Hepatocyte (in vitro differentiated cells): ENCODE data around the gene DACT2. TPM values are rescaled to one million over a fixed set of nuclear protein-coding genes. Genes with fewer than 3 reads are reported as not detected.
A peak's percentile ranks its signal among the peaks of the same experiment; 100 is the strongest.

ENCODE experiments used
- DNase-seq: peaks from one replicate; pipeline ENCODE4 v3.0.0-alpha.2; 2016; ENCODE audit warnings: low spot score
- H2AFZ ChIP-seq: fragments of 200-600 bp; sonication (generic); 2 replicates; pipeline ENCODE4 v1.6.0; 2016; ENCODE audit warnings: antibody characterized with exemption, mild to moderate bottlenecking
- H3K27ac ChIP-seq: fragments of 200-600 bp; sonication (generic); 2 replicates; pipeline ENCODE4 v1.5.1; 2016; ENCODE audit warnings: mild to moderate bottlenecking
- H3K27me3 ChIP-seq: fragments of 200-600 bp; sonication (generic); 2 replicates; pipeline ENCODE4 v1.6.1; 2016
- H3K36me3 ChIP-seq: fragments of 200-600 bp; sonication (generic); replicated peaks from 2 replicates; pipeline ENCODE4 v1.5.1; 2016; ENCODE audit warnings: low read depth; ENCODE audit not compliant: insufficient read depth
- H3K4me1 ChIP-seq: fragments of 200-600 bp; sonication (generic); 2 replicates; pipeline ENCODE4 v1.5.1; 2016; ENCODE audit warnings: mild to moderate bottlenecking, moderate library complexity; ENCODE audit not compliant: insufficient read depth
- H3K4me2 ChIP-seq: fragments of 200-600 bp; sonication (generic); 2 replicates; pipeline ENCODE4 v1.6.0; 2016
- H3K4me3 ChIP-seq: fragments of 200-600 bp; sonication (generic); 2 replicates; pipeline ENCODE4 v1.5.1; 2016; ENCODE audit warnings: mild to moderate bottlenecking
- H3K79me2 ChIP-seq: fragments of 200-600 bp; sonication (generic); 2 replicates; pipeline ENCODE4 v1.6.0; 2017; ENCODE audit warnings: mild to moderate bottlenecking
- H3K9me2 ChIP-seq: fragments of 200-600 bp; sonication (generic); replicated peaks from 2 replicates; pipeline ENCODE4 v1.6.0; 2017; ENCODE audit warnings: mild to moderate bottlenecking; ENCODE audit not compliant: insufficient read depth
- H3K9me3 ChIP-seq: fragments of 200-600 bp; sonication (generic); 2 replicates; pipeline ENCODE4 v1.5.1; 2016; ENCODE audit warnings: low read depth, mild to moderate bottlenecking
- H4K20me1 ChIP-seq: fragments of 200-600 bp; sonication (generic); 2 replicates; pipeline ENCODE4 v1.6.0; 2016; ENCODE audit warnings: mild to moderate bottlenecking; ENCODE audit not compliant: insufficient read depth, poor library complexity, severe bottlenecking
- EZH2 ChIP-seq: fragments of 200-600 bp; sonication (generic); IDR thresholded peaks from 2 replicates; pipeline ENCODE4 v1.6.1; 2016; ENCODE audit warnings: antibody characterized with exemption, mild to moderate bottlenecking, borderline replicate concordance
- EZH2phosphoT487 ChIP-seq: fragments of 200-600 bp; sonication (generic); IDR thresholded peaks from one replicate; pipeline ENCODE4 v1.6.1; 2018; ENCODE audit warnings: antibody characterized with exemption, mild to moderate bottlenecking, low read depth, moderate library complexity; ENCODE audit not compliant: unreplicated experiment, severe bottlenecking
- WGBS: methylation state at CpG from one replicate; pipeline ENCODE4 v1.1.6; 2016; ENCODE audit warnings: low lambda C conversion rate; ENCODE audit errors: missing lambda C conversion rate; 5-methylcytosine and 5-hydroxymethylcytosine counted together
- polyA plus RNA-seq: library from polyadenylated mRNA; unstranded; fragments of >200 nt; fragmentation: Nextera tagmentation; extraction: Ambion mirVana; gene quantifications from 2 replicates; pipeline ENCODE4 v1.2.1, GENCODE V29; 2016
- total RNA-seq: library from RNA; depleted of rRNA; stranded (reverse); fragments of >200 nt; gene quantifications from 2 replicates; pipeline ENCODE4 v1.2.3, GENCODE V29; 2014
- TF ChIP-seq, protein P1 (sequence below): fragments of 200-600 bp; sonication (generic); IDR thresholded peaks from 2 replicates; pipeline ENCODE4 v1.5.1; 2016; ENCODE audit warnings: antibody characterized with exemption, mild to moderate bottlenecking; ENCODE audit not compliant: poor library complexity

Gene DACT2, protein sequence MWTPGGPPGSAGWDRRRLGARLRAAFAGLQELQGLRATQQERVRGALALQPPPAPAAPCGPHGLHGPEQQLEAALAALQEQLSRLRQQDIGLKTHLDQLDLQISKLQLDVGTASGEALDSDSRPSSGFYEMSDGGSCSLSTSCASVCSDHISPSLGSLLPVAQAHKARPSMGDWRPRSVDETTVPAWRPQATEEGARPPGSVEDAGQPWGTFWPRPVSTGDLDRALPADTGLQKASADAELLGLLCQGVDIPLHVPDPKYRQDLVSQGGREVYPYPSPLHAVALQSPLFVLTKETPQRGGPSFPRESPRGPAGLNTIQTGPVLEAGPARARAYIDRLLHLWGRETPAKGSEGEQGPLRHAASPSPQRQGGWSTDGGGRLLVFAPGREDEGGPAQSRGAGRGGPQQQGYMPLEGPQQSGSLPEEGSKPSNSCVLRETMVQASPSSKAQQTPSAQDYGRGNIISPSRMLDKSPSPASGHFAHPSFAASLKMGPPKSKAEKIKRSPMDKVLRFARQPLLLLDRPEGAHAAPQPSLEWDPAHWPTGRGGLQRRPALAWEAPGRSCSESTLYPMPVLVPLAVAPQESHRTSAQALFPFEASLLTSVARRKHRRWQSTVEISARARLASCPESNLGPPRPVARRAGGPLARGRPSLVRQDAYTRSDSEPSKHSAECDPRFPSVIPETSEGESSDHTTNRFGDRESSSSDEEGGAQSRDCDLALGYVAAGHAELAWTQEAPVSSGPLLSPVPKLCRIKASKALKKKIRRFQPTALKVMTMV
- total RNA-seq (8.2 and 9.2 TPM in 2 replicates), polyA plus RNA-seq (7.4 and 8.8 TPM in 2 replicates)

DNA sequence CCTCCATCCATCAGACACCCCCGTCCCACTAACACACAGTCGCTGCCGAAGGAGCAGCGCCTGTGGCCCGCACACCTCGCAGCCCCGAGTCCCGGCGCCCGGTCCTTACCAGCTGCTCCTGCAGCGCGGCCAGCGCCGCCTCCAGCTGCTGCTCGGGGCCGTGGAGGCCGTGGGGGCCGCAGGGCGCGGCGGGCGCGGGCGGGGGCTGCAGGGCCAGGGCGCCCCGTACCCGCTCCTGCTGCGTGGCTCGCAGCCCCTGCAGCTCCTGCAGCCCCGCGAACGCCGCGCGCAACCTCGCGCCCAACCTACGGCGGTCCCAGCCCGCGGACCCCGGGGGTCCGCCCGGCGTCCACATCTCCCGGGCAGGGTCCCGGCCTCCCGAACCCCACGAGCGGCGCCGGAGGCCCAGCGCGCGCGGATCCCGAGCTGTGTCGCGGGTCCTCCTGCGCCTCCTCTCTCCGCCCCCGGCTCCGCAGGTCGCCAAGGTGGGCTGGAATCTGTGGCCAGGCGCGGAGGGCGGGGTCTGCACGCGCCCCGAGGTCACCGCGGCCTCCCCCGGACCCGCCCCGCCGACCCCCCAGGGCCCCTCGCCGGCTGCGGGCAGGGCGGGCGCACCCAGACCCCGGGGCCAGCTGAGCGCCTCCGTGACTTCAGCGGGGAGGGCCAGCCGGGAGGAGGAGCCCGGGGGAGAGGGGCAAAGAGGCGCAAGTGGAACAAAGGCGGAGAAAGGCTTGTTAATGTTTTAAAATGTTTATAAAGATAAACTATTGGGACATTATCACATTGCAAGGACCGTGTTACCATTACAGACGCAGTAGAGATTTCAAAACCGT lies at the start of gene DACT2:
DACT2 (minus strand) TSS at position 499 of the 833 bp plus-strand sequence; CDS start at position 355, 144 bp downstream.
- Histone ChIP-seq H3K4me1 (peaks cover 20% of the 10 kb centered on the region), H3K9me3 (no peaks in the 10 kb centered on the region), H3K4me2 (peak within 1 kb of the TSS; percentile 91), H3K27ac (peak within 1 kb of the TSS; percentile 37), H2AFZ (no peak within 1 kb of the TSS), H3K9me2 (no peaks in the 10 kb centered on the region), H3K79me2 (peaks cover 2% of the 10 kb centered on the region), H3K27me3 (no peaks in the 10 kb centered on the region), H3K4me3 (peak within 1 kb of the TSS; percentile 76), H3K36me3 (no peaks in the 10 kb centered on the region), H4K20me1 (no peaks in the 10 kb centered on the region)
- 3% methylated on average over 26 of the region's 92 CpGs for WGBS
- peak; percentile 63 for DNase-seq
- TF ChIP-seq EZH2phosphoT487: no peak
- no peak for TF ChIP-seq EZH2
- TF ChIP-seq, protein P1, sequence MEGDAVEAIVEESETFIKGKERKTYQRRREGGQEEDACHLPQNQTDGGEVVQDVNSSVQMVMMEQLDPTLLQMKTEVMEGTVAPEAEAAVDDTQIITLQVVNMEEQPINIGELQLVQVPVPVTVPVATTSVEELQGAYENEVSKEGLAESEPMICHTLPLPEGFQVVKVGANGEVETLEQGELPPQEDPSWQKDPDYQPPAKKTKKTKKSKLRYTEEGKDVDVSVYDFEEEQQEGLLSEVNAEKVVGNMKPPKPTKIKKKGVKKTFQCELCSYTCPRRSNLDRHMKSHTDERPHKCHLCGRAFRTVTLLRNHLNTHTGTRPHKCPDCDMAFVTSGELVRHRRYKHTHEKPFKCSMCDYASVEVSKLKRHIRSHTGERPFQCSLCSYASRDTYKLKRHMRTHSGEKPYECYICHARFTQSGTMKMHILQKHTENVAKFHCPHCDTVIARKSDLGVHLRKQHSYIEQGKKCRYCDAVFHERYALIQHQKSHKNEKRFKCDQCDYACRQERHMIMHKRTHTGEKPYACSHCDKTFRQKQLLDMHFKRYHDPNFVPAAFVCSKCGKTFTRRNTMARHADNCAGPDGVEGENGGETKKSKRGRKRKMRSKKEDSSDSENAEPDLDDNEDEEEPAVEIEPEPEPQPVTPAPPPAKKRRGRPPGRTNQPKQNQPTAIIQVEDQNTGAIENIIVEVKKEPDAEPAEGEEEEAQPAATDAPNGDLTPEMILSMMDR: no peak

DNA sequence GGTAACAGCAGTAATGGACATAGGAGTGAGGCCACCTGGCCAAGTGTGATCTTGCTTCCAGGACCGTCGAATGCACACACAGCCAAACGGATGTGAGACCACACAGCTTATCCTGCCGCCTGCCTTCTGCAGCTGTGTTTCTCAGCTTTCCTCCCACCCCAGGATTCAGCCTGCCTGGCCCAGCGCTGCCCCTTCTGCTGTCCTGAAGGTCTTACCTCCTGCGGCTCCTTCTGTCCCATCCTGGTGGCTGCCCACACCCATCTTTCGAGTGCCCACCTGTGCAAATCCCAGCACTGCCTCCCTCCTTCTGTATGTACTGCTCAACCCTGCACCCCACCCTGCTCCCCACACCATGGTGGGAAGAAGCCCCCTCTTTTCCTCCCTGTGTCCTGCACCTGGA lies 49.4 kb upstream of the DACT2 start:
- no peak overlapping the region for H3K4me3 ChIP-seq
- H3K4me2 ChIP-seq: no peak overlapping the region
- peaks cover 6% of the 10 kb centered on the region for H3K4me1 ChIP-seq
- no peaks in the 10 kb centered on the region for H4K20me1 ChIP-seq
- WGBS: 94% methylated on average over 7 of the region's 7 CpGs
- no peaks in the 10 kb centered on the region for H3K36me3 ChIP-seq
- no peaks in the 10 kb centered on the region for H3K9me2 ChIP-seq
- H3K27me3 ChIP-seq: no peaks in the 10 kb centered on the region
- TF ChIP-seq EZH2: no peak
- DNase-seq: no peak
- H2AFZ ChIP-seq: no peak overlapping the region
- H3K79me2 ChIP-seq: no peaks in the 10 kb centered on the region
- H3K9me3 ChIP-seq: no peaks in the 10 kb centered on the region
- H3K27ac ChIP-seq: no peak overlapping the region

DNA sequence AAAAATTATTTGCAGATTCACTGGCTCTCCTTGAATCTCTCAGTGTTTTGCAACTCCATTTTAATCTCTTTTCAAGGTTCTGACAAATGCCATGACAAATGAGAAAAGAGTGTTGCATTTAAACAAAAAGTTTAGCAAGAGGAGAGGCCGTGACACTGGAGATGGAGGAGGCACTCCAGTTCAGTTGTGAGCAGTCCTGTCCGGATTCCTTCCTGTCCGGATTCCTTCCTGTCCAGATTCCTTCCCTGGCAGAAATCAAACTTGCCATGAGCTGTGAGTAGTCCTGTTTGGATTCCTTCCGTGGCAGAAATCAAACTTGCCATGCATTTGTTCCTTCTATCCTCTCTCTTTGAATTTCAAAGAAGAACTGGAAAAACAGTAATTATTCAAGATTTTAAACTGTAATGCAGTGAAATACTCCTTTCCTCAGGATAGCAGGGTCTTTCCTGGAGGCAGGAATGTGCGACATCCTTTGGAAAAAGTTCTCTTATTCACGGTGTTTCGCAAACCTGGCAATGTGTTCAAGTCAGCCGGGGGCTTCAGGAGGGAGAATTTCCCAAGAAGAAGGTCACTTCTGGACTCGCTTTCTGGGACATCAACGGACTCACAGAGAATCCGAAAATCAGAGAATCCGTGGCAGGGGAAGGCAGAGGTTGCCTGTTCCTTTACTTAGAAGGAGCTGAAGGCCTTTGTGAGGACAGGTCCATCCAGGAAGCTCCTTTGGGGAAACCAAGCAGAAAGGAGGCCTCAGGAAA lies 48.7 kb upstream of the DACT2 start:
- Histone ChIP-seq H3K36me3 (no peaks in the 10 kb centered on the region), H3K27ac (no peak overlapping the region), H3K79me2 (no peaks in the 10 kb centered on the region), H3K9me2 (no peaks in the 10 kb centered on the region), H3K4me1 (peaks cover 6% of the 10 kb centered on the region), H3K4me2 (no peak overlapping the region), H4K20me1 (no peaks in the 10 kb centered on the region), H3K9me3 (no peaks in the 10 kb centered on the region), H3K27me3 (no peaks in the 10 kb centered on the region), H3K4me3 (no peak overlapping the region), H2AFZ (no peak overlapping the region)
- TF ChIP-seq, protein P1: peak; percentile 2
- TF ChIP-seq EZH2phosphoT487 (no peak), EZH2 (no peak)
- DNase-seq: no peak
- WGBS: 69% methylated on average over 12 of the region's 12 CpGs
